Osteoblast (primary cell): ENCODE data around the gene STING1. TPM values are rescaled to one million over a fixed set of nuclear protein-coding genes. Genes with fewer than 3 reads are reported as not detected.

Experiments
- DNase-seq: peaks from one replicate; pipeline ENCODE4 v3.0.0; 2011; ENCODE audit warnings: low spot score, mixed read lengths; ENCODE audit not compliant: insufficient read length; ENCODE audit errors: missing footprints
- H2AFZ ChIP-seq: 2 replicates; pipeline ENCODE4 v1.6.0; 2011; ENCODE audit warnings: mild to moderate bottlenecking, low read length
- H3K27ac ChIP-seq: 2 replicates; pipeline ENCODE4 v1.5.1; 2011; ENCODE audit warnings: mild to moderate bottlenecking, low read depth, low read length, moderate library complexity
- H3K27me3 ChIP-seq: 2 replicates; pipeline ENCODE4 v1.6.0; 2012; ENCODE audit warnings: mild to moderate bottlenecking, control low read depth, inconsistent platforms, low read length, moderate library complexity; ENCODE audit not compliant: insufficient read depth
- H3K36me3 ChIP-seq: 2 replicates; pipeline ENCODE4 v1.5.1; 2011; ENCODE audit warnings: mild to moderate bottlenecking, low read length, control low read depth, moderate library complexity; ENCODE audit not compliant: insufficient read depth
- H3K4me1 ChIP-seq: 2 replicates; pipeline ENCODE4 v1.5.1; 2011; ENCODE audit warnings: mild to moderate bottlenecking, low read length, control low read depth, moderate library complexity; ENCODE audit not compliant: insufficient read depth
- H3K4me2 ChIP-seq: 2 replicates; pipeline ENCODE4 v1.6.0; 2011; ENCODE audit warnings: mild to moderate bottlenecking, low read length; ENCODE audit not compliant: insufficient read depth
- H3K4me3 ChIP-seq: fragments of 200-600 bp; sonication (generic); 3 replicates; pipeline ENCODE4 v1.5.1; 2012; ENCODE audit warnings: mild to moderate bottlenecking, low read length, inconsistent platforms; ENCODE audit not compliant: insufficient read depth
- H3K79me2 ChIP-seq: 2 replicates; pipeline ENCODE4 v1.6.0; 2012; ENCODE audit warnings: mild to moderate bottlenecking, low read length, control low read depth, inconsistent platforms; ENCODE audit not compliant: insufficient read depth
- H3K9me3 ChIP-seq: 2 replicates; pipeline ENCODE4 v1.5.1; 2011; ENCODE audit warnings: low read depth, low read length, control low read depth
- H4K20me1 ChIP-seq: 2 replicates; pipeline ENCODE4 v1.6.0; 2012; ENCODE audit warnings: mild to moderate bottlenecking, low read length, control low read depth; ENCODE audit not compliant: insufficient read depth
- CTCF ChIP-seq: IDR thresholded peaks from 2 replicates; pipeline ENCODE4 v1.5.1; 2011; ENCODE audit warnings: mild to moderate bottlenecking, low read depth, low read length, moderate library complexity; ENCODE audit errors: extremely low read depth
- total RNA-seq: library from RNA; depleted of rRNA; stranded (reverse); fragments of >200 nt; gene quantifications from 2 replicates; pipeline ENCODE4 v1.2.3, GENCODE V29; 2012

Gene STING1
- total RNA-seq, 1 donor: 46.3 TPM

GRCh38 chr5:139439013-139439903 is 43.3 kb downstream of the STING1 start, which contains the start of gene DNAJC18:
TSS of gene DNAJC18 (minus strand) at chr5:139439525. CDS start at chr5:139439445, 80 bp downstream.
- no peak for TF ChIP-seq CTCF
- H3K27me3 ChIP-seq: no peaks in the 10 kb centered on the region

DNA sequence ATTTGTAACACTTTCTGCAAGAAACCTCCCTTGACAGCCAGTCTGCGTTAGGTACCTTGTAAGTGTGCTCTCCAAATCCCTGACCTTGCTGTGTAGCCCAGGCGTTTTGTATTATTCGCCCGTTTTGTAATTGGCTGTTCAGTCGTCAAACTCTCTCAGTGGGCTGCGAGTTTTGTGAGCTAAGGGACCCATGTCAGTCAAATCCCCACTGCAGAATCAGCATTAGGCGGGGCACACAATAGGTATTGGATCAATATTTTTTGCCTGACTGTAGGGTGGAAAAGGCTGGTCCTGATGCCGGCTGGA is 43.9 kb downstream of the STING1 start:
- Histone ChIP-seq H3K9me3 (no peaks in the 10 kb centered on the region), H3K4me3 (peak overlapping the region; percentile 89), H2AFZ (peak overlapping the region; percentile 67), H3K79me2 (no peaks in the 10 kb centered on the region), H3K27ac (no peak overlapping the region), H4K20me1 (no peaks in the 10 kb centered on the region), H3K36me3 (no peaks in the 10 kb centered on the region), H3K4me1 (peaks cover 13% of the 10 kb centered on the region), H3K27me3 (no peaks in the 10 kb centered on the region), H3K4me2 (peak overlapping the region; percentile 86)
- DNase-seq: no peak
- no peak for TF ChIP-seq CTCF

More at GRCh38 chr5:139439013-139439903, 43.3 kb downstream of the STING1 start, which contains the start of gene DNAJC18:
- Histone ChIP-seq H3K4me3 (peak within 1 kb of the TSS; percentile 89), H3K9me3 (no peaks in the 10 kb centered on the region), H3K4me2 (peak within 1 kb of the TSS; percentile 86), H3K4me1 (peaks cover 19% of the 10 kb centered on the region), H3K36me3 (no peaks in the 10 kb centered on the region), H4K20me1 (no peaks in the 10 kb centered on the region), H2AFZ (peak within 1 kb of the TSS; percentile 95), H3K27ac (peak within 1 kb of the TSS; percentile 81), H3K79me2 (no peaks in the 10 kb centered on the region)
- DNase-seq: peak; percentile 97

DNA sequence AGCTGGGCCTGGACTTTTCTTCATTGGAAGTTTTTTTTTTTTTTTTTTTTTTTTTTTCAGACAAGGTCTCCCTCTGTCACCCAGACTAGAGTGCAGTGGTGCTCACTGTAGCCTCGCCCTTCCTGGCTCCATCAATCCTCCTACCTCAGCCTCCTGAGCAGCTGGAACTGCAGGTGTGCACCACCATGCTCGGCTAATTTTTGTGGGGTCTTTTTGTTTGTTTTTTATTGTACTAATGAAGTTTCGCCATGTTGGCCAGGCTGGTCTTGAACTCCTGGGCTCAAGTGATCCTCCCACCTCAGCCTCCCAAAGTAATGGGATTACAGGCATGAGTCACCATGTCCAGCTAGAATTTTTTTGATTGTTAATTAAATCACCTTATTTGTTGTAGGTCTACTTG is 46.9 kb downstream of the STING1 start:
- Histone ChIP-seq H3K9me3 (no peaks in the 10 kb centered on the region), H3K27me3 (no peaks in the 10 kb centered on the region), H3K36me3 (no peaks in the 10 kb centered on the region), H3K4me1 (peaks cover 11% of the 10 kb centered on the region), H3K4me2 (no peak overlapping the region), H3K27ac (no peak overlapping the region), H4K20me1 (no peaks in the 10 kb centered on the region), H3K79me2 (no peaks in the 10 kb centered on the region), H2AFZ (no peak overlapping the region), H3K4me3 (no peak overlapping the region)
- DNase-seq: no peak
- no peak for TF ChIP-seq CTCF

DNA sequence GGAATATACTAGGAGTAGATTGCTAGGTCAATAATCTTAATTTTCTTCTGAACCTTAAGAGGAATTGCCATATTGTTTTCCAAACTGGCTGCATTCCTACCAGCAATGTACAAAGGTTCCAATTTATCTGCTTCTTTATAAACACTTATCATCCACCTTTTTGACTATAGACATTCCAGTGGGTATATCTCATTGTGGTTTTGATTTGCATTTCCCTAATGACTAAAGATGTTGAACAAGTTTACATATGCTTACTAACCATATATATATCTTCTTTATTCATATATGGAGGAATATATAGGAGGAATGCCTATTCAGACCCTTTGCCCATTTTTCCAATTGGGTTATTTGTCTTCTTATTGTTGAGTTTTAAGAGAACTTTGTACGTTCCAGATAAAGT is 50.9 kb downstream of the STING1 start:
- Histone ChIP-seq H3K27ac (no peak overlapping the region), H3K36me3 (no peaks in the 10 kb centered on the region), H3K4me1 (no peaks in the 10 kb centered on the region), H3K4me2 (no peak overlapping the region), H3K4me3 (no peak overlapping the region), H3K79me2 (no peaks in the 10 kb centered on the region), H4K20me1 (no peaks in the 10 kb centered on the region), H2AFZ (no peak overlapping the region), H3K9me3 (no peaks in the 10 kb centered on the region), H3K27me3 (no peaks in the 10 kb centered on the region)
- TF ChIP-seq CTCF: no peak
- no peak for DNase-seq
